Lower leg skin (tissue), 4 donors: ENCODE data around the gene SLIT3. TPM values are rescaled to one million over a fixed set of nuclear protein-coding genes. Genes with fewer than 3 reads are reported as not detected.

Experiments
- DNase-seq, 2 donors: peaks; one replicate each; pipeline ENCODE4 v3.0.0-alpha.2; 2019; ENCODE audit warnings: low spot score in 2 of 2
- H3K4me3 ChIP-seq: fragments of 200-600 bp; sonication (generic); 2 replicates; pipeline ENCODE4 v1.5.1; 2017; ENCODE audit warnings: mild to moderate bottlenecking, low read depth; ENCODE audit not compliant: poor library complexity, severe bottlenecking
- POLR2A ChIP-seq, 2 donors: fragments of 450-650 bp; IDR thresholded peaks; one replicate each; pipeline ENCODE4 v1.6.1; 2016 to 2017; ENCODE audit warnings: antibody characterized with exemption in 2 of 2, mild to moderate bottlenecking in 1 of 2, moderate library complexity in 1 of 2
- WGBS, 2 donors: methylation state at CpG; one replicate each; pipeline ENCODE4 v1.1.5; 2018; 5-methylcytosine and 5-hydroxymethylcytosine counted together
- intact Hi-C: fragments of 100-400 bp; cut with DNase I; formaldehyde crosslinking; loops from one replicate; pipeline ENCODE4 v1.15.0; 2023; ENCODE audit warnings: low total_unique reads
- total RNA-seq, 4 donors: library from RNA; depleted of rRNA; stranded (reverse); fragments of >200 nt; gene quantifications; one replicate each; pipeline ENCODE4 v1.1.0, GENCODE V29; 2016
- TF ChIP-seq, protein P1 (sequence below), 3 donors: fragments of 450-650 bp; IDR thresholded peaks; one replicate each; pipeline ENCODE4 v1.5.1; 2016; ENCODE audit warnings: antibody characterized with exemption in 3 of 3, mild to moderate bottlenecking in 3 of 3, moderate library complexity in 2 of 3

SLIT3 gene
- total RNA-seq, 4 donors from 2014 or later = 12.4 to 66.0 (median 22.8) TPM

DNA sequence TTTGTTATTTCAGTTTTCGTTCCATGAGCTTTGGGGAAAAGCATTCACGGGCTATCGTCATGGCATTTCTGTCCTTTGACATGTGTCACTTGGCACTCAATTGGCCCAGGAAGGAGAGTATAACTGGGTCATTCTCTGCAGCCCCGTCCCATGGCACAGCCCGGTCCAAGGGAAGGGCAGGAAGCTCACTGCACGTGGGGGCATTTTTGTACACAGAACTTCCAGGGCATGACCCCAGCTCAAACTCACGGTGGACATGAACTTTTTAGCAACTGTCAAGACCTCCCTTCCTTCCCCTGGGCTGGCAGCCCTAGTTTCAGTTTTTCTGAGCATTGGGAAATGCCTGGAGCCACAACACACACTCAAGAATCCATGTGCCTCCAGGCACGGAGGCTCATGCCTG is 560.1 kb downstream of the SLIT3 start:
- TF ChIP-seq, protein P1, sequence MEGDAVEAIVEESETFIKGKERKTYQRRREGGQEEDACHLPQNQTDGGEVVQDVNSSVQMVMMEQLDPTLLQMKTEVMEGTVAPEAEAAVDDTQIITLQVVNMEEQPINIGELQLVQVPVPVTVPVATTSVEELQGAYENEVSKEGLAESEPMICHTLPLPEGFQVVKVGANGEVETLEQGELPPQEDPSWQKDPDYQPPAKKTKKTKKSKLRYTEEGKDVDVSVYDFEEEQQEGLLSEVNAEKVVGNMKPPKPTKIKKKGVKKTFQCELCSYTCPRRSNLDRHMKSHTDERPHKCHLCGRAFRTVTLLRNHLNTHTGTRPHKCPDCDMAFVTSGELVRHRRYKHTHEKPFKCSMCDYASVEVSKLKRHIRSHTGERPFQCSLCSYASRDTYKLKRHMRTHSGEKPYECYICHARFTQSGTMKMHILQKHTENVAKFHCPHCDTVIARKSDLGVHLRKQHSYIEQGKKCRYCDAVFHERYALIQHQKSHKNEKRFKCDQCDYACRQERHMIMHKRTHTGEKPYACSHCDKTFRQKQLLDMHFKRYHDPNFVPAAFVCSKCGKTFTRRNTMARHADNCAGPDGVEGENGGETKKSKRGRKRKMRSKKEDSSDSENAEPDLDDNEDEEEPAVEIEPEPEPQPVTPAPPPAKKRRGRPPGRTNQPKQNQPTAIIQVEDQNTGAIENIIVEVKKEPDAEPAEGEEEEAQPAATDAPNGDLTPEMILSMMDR (IDR thresholded peaks at IDR 0.05) = no peak
- no peak for TF ChIP-seq POLR2A (IDR thresholded peaks at IDR 0.05)
- intact Hi-C loops = no loop called here
- WGBS, 2 donors = 49 to 55% methylated on average over 8 of the region's 8 CpGs
- H3K4me3 ChIP-seq = no peak overlapping the region
- peak; percentile 25 to 89 for DNase-seq

DNA sequence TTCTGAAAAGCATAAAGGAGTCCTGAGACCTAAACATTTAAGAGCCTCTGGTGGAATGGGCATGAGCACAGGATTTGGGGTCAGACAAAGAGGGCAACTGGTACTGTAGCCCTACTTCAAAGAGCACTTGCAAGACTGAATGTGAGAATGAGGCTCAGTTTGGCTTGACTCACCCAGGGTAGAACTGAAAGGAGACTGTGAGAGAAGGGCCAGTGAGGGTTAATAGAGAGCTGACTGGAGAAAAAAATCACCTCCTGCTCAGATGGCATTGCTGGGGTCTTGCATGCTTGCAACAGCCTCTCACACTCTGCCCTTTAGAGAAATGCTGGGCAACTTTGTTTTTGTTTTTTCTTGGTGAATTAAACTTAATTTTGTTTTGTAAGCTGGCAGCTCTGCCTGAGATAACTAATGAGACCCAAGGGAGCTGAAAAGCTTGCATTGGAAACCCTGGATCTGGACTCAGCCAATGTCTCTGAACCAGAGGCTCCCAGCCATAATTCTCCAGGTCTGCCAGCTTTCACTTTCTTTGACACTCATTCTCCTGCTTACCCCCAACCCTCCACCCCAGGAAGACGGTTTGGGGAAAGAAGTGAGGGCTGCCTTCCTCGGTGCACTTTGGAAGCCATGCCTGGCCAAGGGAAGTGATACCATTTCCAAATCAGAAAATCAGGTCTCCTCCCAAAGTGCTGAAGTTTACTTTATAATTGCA is 560.7 kb downstream of the SLIT3 start:
- WGBS, 2 donors = 47 to 50% methylated on average over 2 of the region's 2 CpGs
- TF ChIP-seq, protein P1 (IDR thresholded peaks at IDR 0.05) = no peak
- TF ChIP-seq POLR2A (IDR thresholded peaks at IDR 0.05) = no peak
- no peak overlapping the region for H3K4me3 ChIP-seq
- intact Hi-C loops = no loop called here
- DNase-seq = peak in 1 of 2 donors; percentile 83

DNA sequence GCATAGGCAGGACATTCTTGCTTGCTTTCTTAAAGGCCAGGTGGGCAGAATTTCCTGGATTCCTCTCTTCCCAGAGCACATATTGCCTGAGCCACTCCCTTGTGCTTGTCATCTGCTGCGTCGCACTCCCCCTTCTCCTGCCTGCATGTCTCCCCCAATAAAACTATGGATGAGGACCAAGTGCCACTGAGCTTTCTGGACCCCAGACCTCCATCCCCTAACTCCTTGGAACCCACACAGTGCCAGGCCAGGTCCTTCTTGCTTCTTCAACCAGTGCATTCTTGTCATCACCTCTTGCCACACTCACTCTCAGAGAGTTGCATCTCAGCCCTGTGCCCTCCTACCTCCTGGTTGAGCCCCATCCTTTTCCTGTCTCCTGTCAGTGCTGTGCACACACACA is 563.9 kb downstream of the SLIT3 start:
- DNase-seq = peak in 1 of 2 donors; percentile 56
- WGBS, 2 donors = 90 to 91% methylated on average over 2 of the region's 2 CpGs
- intact Hi-C loops = no loop called here
- no peak overlapping the region for H3K4me3 ChIP-seq
- no peak for TF ChIP-seq POLR2A (IDR thresholded peaks at IDR 0.05)
- TF ChIP-seq, protein P1 (IDR thresholded peaks at IDR 0.05) = no peak

DNA sequence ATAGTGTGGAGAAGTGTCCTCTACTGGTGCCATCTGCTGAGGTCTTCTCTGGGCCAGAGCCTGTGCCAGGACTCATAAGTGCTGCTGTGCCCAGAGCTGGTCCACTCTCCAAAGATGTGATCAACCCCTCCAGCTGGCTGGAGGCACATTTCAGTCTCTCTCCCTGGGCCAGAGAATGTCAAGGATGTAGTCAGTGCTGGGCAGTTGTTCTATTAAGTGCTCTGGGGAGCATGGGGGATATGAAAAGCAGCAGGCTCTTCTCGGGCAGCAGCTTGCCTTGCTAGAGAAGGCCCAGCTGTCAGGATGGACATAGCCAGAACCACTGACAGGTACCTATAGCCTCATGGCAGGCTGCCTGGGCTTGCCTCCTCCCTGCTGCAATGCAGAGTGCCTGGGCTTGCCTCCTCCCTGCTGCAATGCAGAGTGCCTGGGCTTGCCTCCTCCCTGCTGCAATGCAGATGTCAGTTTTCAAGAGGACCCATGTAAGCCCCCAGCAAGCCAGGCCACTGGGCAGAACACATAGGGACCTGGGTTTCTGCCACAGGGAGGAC is 564.6 kb downstream of the SLIT3 start:
- peak in 1 of 2 donors; percentile 71 for DNase-seq
- TF ChIP-seq POLR2A (IDR thresholded peaks at IDR 0.05) = no peak
- TF ChIP-seq, protein P1 (IDR thresholded peaks at IDR 0.05) = no peak
- intact Hi-C loops = no loop called here
- WGBS, 2 donors = 38 to 75% methylated on average over 1 of the region's 1 CpG
- H3K4me3 ChIP-seq = no peak overlapping the region

DNA sequence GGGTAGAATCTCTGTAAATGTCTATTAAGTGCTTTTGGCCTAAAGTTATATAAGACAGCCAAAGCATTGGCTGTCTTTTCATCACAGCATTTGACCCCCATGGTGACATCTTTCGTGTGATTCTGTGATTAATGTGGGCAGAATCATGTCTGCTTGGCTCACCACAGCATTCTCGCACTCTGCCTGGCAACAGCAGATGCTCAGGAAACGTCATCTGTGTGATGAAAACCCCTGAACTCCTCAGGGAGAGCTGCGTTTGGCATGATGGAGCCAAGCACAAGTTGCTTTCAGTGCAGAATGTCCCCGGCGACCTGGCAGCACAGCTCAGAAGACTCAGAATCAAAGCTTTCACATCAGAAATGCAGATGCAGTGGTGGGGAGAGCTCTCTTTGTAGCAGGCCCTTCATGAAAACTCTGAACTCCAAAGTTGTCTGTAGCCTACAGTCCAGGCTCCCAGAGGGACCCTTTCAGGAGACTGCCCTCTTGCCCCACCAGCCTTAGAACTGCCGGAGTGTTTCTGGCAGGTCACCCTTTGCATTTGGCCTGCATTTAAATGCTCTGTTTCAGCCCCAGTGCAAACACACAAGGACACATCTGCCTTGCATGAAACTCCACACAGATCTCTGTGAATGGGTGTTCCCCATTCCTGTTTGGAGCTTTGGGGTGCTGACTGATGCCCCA is 566.2 kb downstream of the SLIT3 start:
- DNase-seq = peak; percentile 76 to 93
- WGBS, 2 donors = 49 to 60% methylated on average over 7 of the region's 7 CpGs
- no peak for TF ChIP-seq POLR2A (IDR thresholded peaks at IDR 0.05)
- no peak overlapping the region for H3K4me3 ChIP-seq
- intact Hi-C loops = no loop called here

DNA sequence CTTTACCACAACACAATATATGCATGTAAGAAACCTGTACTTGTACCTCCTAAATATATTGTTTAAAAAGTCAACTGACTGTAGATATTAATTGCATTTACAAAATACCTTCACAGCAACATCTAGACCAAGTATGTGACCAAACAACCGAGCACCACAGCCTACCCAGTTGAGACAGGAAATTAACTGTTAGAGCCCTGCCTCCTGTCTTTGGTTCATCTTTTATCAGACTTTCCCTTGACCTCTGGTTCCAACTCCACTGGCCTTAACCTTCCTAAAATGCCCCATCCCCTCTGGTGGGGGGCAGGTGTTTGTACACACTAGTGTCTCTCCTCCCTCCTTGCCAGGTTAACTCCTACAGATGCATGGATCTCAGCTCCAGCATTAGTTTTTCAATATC is 566.8 kb downstream of the SLIT3 start:
- intact Hi-C loops = no loop called here
- 72 to 81% methylated on average over 1 of the region's 1 CpG for WGBS, 2 donors
- DNase-seq = peak in 1 of 2 donors; percentile 46
- H3K4me3 ChIP-seq = no peak overlapping the region
- TF ChIP-seq POLR2A (IDR thresholded peaks at IDR 0.05) = no peak
- TF ChIP-seq, protein P1 (IDR thresholded peaks at IDR 0.05) = no peak
